ENCODE data around the gene ERCC2.

- TF ChIP-seq SP1 (IDR thresholded peaks at IDR 0.05) (no peak), MAX (IDR thresholded peaks at IDR 0.05) (no peak), HNF4G (IDR thresholded peaks at IDR 0.05) (no peak), YY1 (IDR thresholded peaks at IDR 0.05) (no peak)
Measured at GRCh38 chr19:45304141-45304926, 66.0 kb downstream of the ERCC2 start.

Measured in liver (tissue), 2 donors.